AG10803 (cell line): Measurements from ENCODE around the gene ASB4.

Experiments
- DNase-seq: peaks from one replicate; pipeline ENCODE4 v3.0.0; 2010; ENCODE audit warnings: low read depth
- H3K4me3 ChIP-seq: 2 replicates; pipeline ENCODE4 v1.5.1; 2011; ENCODE audit warnings: mild to moderate bottlenecking, low read length, control low read depth
- TF ChIP-seq, protein P1 (sequence below): conservative IDR thresholded peaks from 2 replicates; pipeline ENCODE4 v1.5.1; 2011; ENCODE audit warnings: mild to moderate bottlenecking, low read length, control low read depth, inconsistent platforms

ASB4 gene

GRCh38 chr7:95581467-95581866 lies 95.7 kb downstream of the ASB4 start:
- no peak for DNase-seq
- H3K4me3 ChIP-seq: no peak overlapping the region
- TF ChIP-seq, protein P1, sequence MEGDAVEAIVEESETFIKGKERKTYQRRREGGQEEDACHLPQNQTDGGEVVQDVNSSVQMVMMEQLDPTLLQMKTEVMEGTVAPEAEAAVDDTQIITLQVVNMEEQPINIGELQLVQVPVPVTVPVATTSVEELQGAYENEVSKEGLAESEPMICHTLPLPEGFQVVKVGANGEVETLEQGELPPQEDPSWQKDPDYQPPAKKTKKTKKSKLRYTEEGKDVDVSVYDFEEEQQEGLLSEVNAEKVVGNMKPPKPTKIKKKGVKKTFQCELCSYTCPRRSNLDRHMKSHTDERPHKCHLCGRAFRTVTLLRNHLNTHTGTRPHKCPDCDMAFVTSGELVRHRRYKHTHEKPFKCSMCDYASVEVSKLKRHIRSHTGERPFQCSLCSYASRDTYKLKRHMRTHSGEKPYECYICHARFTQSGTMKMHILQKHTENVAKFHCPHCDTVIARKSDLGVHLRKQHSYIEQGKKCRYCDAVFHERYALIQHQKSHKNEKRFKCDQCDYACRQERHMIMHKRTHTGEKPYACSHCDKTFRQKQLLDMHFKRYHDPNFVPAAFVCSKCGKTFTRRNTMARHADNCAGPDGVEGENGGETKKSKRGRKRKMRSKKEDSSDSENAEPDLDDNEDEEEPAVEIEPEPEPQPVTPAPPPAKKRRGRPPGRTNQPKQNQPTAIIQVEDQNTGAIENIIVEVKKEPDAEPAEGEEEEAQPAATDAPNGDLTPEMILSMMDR: no peak

- no peak overlapping the region for H3K4me3 ChIP-seq
- DNase-seq: no peak
- TF ChIP-seq, protein P1: no peak
Observed at GRCh38 chr7:95582578-95583293, 97.0 kb downstream of the ASB4 start.

GRCh38 chr7:95583834-95584621 lies 98.3 kb downstream of the ASB4 start:
- no peak overlapping the region for H3K4me3 ChIP-seq
- DNase-seq: no peak
- TF ChIP-seq, protein P1: no peak

- no peak overlapping the region for H3K4me3 ChIP-seq
- TF ChIP-seq, protein P1: no peak
- DNase-seq: no peak
Observed at GRCh38 chr7:95584769-95585425, 99.2 kb downstream of the ASB4 start.

DNA sequence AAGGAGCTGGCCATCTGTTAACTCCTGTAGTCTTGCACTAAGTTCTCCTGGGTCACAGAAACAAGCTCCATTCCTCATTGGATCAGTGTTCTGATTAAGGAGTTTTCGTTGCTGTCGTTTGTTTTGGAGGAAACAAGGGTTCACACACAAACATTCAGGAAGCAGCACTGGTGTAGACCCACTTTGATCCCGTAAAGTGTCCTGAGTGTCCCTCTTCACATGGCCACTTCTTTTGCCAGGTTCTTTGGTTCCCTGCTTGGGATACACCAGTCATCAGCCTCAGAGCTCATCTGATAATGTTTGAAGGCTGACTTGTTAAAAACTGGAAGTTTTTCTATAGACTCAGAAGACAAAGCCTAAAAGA lies 99.7 kb downstream of the ASB4 start:
- no peak overlapping the region for H3K4me3 ChIP-seq
- TF ChIP-seq, protein P1: no peak
- DNase-seq: no peak

- no peak for DNase-seq
- TF ChIP-seq, protein P1: no peak
- H3K4me3 ChIP-seq: no peak overlapping the region
Observed at GRCh38 chr7:95586951-95587301, 101.2 kb downstream of the ASB4 start.
